ENCODE measurements around the gene HECTD1.

The HECTD1 gene

DNA sequence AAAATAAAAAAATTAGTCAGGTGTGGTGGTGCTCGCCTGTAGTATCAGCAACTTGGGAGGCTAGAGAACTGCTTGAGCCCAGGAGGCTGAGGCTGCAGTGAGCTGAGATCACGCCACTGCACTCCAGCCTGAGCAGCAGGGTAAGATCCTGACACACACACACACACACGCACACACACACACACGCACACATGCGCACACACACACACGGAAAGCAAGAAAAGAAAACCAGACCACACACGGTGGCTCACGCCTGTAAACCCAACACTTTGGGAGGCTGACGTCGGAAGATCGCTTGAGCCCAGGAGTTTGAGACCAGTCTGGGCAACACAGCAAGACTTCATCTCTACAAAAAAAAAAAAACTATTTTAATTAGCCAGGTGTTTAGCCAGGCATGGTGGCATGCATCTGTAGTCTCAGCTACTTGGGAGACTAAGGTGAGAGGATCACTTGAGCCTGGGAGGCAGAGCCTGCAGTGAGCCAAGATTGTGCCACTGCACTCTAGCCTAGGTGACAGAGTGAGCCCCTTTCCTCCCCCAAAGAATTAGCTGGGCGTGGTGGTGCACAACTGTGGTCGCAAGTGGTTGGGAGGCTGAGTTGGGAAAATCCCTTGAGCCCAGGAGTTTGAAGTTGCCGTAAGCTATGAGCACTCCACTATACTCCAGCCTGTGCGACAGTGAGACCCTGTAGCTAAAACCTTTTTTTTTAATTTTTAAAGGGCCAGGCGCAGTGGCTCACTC, 44.5 kb downstream of the HECTD1 start:
- H3K27ac ChIP-seq, result no peak overlapping the region
- DNase-seq (ENCODE audit: low read depth, low spot score), result no peak

DNA sequence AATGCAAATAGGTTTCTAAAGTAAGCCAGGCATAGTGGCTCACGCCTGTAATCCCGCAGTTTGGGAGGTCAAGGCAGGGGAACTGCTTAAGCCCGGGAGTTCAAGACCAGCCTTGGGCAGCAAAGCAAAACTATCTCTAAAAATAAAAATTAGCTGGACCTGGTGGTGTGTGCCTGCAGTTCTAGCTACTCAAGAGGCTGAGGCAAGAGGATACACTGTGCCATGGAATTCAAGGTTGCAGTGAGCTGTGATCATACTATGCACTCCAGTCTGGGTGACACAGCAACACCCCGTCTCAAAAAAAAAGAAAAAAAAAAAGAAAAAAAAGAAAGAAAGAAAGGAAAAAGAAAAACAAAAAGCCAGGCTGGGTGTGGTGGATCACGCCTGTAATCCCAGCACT, 46.3 kb downstream of the HECTD1 start:
- no peak for DNase-seq (ENCODE audit: low read depth, low spot score)
- H3K27ac ChIP-seq, result no peak overlapping the region

DNA sequence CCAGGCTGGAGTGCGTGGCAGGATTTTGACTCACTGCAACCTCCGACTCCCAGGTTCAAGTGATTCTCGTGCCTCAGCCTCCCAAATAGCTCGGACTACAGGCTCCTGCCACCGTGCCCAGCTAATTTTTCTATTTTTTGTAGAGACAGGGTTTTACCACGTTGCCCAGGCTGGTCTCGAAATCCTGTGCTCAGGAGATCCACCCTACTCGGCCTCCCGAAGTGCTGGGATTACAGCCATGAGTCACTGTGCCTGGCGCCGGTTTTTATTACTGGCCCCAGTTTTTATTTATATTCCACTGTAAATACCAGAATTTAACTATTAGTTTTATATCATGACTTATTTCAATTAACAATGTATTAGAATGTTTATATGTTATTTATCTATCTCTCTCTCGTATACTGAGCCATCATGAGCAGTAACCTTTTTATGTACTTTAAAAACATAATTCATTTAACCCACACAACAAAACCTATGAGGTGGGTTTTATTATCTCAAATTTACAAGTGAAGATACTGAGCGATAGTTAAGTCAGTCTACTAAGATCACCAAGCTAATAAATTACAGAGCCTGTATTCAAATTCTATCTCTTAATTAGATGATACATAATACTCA, 47.8 kb downstream of the HECTD1 start:
- H3K27ac ChIP-seq, result no peak overlapping the region
- DNase-seq (ENCODE audit: low read depth, low spot score), result no peak

DNA sequence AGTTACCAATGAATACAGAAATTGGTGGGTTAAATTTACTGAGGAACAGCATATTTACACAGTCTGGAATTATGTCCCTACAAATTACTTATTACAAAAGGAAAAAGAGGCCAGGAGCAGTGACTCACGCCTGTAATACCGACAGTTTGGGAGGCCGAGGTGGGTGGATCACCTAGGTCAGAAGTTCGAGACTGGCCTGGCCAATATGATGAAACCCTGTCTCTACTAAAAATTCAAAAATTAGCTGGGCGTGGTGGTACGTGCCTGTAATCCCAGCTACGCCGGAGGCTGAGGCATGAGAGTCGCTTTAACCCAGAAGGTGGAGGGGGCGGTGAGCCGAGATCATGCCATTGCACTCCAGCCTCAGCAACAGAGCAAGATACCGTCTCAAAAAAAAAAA, 52.6 kb downstream of the HECTD1 start:
- no peak for DNase-seq (ENCODE audit: low read depth, low spot score)
- H3K27ac ChIP-seq, result no peak overlapping the region

DNA sequence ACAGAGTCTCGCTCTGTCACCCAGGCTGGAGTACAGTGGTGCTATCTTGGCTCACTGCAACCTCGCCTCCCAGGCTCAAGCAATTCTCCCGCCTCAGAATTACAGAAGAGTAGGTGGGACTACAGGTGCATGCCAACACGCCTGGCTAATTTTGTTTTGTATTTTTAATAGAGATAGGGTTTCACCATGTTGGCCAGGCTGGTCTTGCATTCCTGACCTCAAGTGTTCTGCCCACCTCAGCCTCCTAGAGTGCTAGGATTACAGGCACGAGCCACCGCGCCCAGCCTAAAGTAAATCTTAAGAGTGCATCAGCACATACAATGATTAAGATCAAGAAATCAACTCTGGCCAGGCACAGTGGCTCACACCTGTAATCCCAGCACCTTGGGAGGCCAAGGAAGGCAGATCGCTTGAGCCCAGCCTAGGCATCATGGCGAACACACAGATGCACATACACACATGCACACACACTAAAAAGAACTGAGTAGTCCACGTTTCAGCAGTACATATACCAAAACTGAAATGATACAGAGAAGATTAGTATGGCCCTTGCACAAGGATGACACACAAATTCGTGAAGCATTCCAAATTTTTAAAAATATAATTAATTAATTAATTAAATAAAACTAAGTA, 65.0 kb downstream of the HECTD1 start:
- DNase-seq (ENCODE audit: low read depth, low spot score), result no peak
- no peak overlapping the region for H3K27ac ChIP-seq

DNA sequence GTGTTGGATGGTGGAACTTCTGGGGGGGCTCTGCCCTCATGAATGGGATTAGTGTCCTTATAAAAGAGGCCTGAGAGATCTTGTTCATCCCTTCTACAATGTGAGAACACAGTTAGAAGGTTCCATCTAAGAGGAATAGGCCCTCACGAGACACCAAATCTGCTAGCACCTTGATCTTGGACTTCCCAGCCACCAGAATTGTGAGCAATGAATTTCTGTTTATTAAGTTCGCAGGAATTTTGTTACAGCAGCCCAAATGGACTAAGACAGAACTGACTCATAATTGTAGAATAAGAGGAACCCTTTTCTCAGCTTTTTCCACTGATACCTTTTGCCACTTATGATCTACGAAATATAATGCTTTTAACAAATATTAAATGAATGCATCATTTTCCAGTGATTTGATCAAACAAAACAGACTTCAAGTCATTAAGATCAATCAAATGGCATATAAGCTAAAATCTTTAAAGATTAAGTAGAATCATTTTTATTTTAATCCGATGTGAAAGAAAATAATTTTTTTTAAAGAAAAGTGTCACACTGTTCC, 68.2 kb downstream of the HECTD1 start:
- no peak for DNase-seq (ENCODE audit: low read depth, low spot score)
- no peak overlapping the region for H3K27ac ChIP-seq

DNA sequence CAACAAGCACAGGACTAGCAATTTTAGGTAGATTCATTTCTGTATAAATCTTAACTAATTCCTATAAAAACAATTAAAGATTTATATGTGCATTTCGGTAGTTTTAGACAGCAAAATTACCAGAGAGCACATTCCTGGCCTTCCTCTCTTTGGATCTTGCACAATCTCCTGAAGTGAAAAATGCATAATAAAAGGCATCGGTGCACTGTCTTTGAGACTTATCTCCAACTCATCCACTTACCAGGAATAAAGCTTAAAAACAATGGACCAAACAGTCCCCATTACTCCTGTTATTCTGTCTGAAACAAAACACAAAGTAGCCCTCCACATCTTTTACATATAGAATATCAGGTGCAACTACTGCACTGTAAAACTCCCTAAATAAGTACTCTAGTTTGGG, 69.3 kb downstream of the HECTD1 start:
- no peak overlapping the region for H3K27ac ChIP-seq
- DNase-seq (ENCODE audit: low read depth, low spot score), result no peak

DNA sequence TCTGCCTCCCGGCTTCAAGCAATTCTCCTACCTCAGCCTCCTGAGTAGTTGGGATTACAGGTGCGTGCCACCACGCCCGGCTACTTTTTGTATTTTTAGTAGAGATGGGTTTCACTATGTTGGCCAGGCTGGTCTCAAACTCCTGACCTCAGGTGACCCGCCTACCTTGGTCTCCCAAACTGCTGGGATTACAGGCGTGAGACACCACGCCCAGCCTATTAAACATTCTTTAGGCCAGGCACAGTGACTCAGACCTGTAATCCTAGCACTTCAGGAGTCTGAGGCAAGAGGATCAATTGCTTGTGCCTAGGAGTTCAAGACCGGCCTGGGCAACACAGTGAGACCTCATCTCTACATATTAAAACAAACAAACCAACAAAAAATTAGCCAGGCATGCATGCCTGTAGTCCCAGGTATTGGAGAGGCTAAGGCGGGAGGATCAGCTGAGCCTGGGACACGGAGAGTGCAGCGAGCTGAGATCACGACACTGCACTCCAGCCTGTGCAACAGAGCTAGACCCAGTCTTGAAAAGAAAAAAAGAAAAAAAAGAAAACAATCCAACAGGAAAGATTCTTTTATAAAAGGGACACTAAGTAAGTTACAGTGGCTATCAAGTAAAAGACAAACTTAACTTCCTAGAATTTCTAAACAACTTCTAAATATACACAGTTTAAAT, 70.2 kb downstream of the HECTD1 start:
- peak overlapping the region; percentile 18 for H3K27ac ChIP-seq
- peak; percentile 6 for DNase-seq (ENCODE audit: low read depth, low spot score)

DNA sequence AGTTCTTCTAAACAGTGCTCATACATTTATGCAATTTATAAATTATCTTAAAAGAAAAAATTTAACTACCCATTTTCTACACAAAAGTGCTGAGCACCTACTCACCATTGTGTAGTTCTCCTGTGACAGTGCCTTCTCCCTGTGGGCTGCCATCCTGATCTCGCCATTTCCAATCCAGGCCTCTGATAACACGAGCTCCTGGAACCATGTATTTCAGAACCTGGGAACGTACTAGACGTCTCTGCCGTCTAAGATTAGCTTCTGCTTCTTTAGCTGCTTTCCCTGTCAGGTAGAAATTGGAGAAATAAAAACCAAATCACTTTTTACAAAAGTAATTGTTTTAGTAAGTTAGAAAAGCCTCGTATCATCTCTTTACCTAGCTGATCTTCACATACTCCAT, 74.5 kb downstream of the HECTD1 start:
- H3K27ac ChIP-seq, result no peak overlapping the region
- no peak for DNase-seq (ENCODE audit: low read depth, low spot score)

DNA sequence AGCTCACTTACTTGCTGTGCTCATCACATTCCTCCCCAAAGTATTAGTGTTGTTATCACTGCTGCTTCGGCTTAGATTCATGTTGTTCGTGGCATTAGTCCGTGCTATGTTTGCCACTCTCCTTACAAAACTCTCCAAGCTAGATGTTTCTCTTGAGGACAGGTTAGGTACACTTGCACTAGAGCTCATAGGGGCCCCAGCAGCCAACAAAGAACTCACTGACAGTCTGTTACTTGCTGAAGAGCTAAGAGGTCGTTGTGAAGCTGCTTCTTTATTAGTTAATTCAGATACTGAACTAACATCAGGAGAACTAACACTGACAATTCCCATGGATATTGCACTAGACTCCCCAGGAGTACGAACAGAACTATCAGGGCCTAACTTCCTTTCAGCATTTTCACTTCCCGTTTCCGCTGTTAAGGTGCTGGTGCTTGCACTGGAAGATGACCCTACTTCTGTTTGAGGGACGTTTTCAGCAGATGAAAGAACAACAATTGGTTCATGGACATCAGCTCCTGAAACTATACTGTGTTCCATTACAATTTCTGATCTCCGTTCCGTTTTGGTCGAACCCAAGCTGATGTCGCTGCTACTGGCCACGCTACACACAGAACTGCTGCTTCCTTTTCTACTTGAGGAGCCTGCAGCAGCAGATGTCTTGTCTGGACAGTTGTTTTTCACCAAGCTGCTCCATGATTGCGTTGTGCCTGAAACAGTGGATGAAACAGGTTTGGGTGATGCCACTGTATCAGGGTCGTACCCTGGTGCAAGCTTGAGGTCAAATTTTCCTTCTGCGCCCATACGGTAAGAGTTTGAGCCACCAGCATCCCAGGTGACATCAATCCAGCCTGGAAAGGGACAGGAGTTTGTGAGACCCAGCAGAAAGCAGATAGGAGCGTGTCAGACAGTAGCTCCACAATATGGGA, 78.7 kb downstream of the HECTD1 start:
- DNase-seq (ENCODE audit: low read depth, low spot score), result no peak
- H3K27ac ChIP-seq, result no peak overlapping the region

DNA sequence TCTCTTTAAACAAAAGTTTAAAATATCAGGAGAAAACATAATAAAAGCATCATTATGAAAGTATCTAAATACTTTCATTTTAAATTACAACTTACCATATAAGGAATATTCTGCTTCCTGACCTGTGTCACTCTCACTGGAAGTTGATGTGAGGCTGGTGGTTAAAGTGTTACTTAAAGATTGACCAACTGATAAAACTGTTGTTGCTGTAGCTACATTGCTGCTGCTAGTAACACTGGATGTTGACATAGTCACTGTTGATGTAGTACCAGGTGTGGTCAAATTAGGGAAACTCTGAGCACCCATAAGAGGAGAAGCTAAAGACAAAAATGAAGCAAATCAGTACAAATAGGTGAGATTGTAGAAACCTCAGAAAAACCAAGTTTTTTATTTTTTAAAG, 79.9 kb downstream of the HECTD1 start:
- DNase-seq (ENCODE audit: low read depth, low spot score), result no peak
- no peak overlapping the region for H3K27ac ChIP-seq

DNA sequence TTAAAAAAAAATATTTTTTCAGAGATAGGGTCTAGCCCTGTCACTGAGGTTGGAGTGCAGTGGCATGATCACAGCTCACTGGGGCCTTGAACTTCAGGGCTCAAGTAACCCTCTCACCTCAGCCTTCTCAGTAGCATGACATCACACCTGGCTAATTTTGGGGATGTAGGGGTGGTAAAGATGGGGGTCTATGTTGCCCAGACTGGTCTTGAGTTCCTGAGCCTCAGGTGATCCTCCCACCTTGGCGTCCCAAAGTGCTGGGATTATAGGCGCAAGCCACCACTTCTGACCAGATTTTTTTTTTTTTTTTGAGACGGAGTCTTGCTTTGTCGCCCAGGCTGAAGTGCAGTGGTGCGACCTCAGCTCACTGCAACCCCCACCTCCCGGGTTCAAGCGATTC, 80.9 kb downstream of the HECTD1 start:
- DNase-seq (ENCODE audit: low read depth, low spot score), result no peak
- no peak overlapping the region for H3K27ac ChIP-seq

DNA sequence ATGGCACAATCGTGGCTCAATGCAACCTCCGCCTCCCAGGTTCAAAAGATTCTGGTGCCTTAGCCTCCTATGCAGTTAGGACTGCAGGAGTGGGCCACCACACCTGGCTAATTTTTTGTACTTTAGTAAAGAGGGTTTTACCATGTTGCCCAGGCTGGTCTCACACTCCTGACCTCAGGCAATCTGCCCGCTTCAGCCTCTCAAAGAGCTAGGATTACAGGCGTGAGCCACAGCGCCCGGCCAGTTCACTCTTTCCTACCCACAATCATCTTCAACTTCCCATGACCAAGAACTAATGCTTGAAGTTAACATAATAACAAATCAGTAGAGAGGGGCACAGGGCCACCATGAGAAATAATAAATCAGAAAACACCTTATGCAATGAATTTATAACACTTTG, 82.4 kb downstream of the HECTD1 start:
- H3K27ac ChIP-seq, result no peak overlapping the region
- DNase-seq (ENCODE audit: low read depth, low spot score), result no peak

DNA sequence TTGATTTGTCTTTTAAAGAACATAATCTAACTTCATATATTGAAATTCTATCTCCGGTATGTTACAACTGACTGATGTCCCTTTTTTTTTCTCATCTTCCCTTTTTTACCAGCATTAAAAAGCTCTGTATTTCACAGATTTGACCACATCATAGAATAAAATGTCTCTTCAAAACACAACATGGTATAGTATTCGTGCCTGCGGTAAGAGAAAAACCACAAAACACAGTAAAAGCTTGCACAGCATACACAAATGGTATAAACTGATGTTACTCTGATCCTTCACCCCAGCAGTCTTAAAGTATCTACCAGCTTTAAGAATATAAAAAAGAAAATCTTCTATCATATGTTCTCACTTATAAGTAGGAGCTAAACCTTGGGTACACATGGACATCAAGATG, 83.4 kb downstream of the HECTD1 start:
- DNase-seq (ENCODE audit: low read depth, low spot score), result no peak
- no peak overlapping the region for H3K27ac ChIP-seq

DNA sequence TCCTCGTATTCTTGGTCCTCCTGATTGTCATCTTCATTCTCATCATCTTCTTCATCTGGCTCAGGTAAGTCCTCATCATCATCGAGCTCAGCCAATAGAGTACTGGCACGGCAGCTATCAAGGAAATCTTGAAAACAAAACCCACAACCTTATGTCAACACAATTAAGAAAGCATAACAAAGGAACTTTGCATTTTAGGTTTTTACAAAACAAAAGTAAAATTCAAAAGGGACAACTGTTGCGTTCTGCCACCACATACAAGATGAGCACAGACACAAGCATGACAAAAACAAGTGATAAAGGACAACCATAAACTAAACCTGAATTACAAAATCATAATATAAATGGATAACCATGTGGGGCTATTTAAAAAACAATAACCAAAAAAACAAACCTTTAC, 84.7 kb downstream of the HECTD1 start:
- H3K27ac ChIP-seq, result no peak overlapping the region
- DNase-seq (ENCODE audit: low read depth, low spot score), result no peak

DNA sequence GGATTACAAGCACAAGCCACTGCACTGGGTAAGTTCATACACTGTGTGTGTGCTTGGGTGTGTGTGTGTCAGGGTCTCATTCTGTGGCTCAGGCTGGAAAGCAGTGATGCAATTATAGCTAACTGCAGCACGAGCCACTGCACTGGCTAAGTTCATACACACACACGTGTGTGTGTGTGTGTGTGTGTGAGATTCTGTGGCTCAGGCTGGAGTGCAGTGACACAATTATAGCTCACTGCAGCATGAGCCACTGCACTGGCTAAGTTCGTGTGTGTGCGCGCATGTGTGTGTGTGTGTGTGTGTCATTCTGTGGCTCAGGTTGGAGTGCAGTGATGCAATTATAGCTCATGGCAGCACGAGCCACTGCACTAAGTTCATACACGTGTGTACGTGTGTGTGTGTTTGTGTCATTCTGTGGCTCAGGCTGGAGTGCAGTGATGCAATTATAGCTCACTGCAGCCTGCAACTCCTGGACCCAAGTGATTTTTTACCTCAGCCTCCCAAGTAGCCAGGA, 85.4 kb downstream of the HECTD1 start:
- DNase-seq (ENCODE audit: low read depth, low spot score), result peak; percentile 3
- H3K27ac ChIP-seq, result no peak overlapping the region

DNA sequence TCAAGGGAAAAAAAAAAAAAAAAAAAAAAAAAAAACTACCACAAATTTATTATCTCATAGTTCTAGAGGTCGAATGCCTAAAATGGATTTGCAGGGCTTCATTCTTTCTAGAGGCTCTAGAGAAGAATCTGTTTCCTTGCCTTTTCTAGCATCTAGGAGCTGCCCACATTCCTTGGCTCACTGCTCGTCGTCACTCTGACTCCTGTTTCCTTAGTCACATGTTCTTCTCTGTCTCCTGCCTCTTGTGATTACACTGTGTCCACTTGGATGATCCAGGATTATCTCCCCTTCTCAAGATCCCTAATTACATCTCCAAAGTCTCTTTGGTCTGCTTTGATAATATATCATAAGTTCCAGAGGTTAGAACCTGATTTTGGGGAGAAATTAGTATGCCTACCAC, 88.7 kb downstream of the HECTD1 start:
- no peak for DNase-seq (ENCODE audit: low read depth, low spot score)
- H3K27ac ChIP-seq, result no peak overlapping the region

DNA sequence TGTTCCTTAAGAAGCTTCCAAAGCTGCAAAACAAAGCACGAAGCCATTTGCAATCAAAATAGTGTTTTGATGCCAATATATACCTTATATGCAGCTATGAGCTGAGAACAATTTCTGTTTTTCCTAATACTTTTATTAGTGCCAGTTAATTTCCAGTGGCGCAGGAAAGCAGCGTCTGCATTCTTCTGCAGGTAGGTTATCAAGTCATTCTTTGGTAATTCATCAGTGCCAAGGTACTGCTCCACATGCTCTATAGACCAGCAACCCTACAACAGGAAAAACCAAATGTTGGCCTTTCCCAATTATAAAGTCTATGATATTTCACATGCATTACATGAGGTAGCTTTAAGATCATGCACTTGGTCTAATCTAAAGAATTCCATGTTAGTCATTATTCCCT, 93.8 kb downstream of the HECTD1 start:
- no peak for DNase-seq (ENCODE audit: low read depth, low spot score)
- no peak overlapping the region for H3K27ac ChIP-seq

DNA sequence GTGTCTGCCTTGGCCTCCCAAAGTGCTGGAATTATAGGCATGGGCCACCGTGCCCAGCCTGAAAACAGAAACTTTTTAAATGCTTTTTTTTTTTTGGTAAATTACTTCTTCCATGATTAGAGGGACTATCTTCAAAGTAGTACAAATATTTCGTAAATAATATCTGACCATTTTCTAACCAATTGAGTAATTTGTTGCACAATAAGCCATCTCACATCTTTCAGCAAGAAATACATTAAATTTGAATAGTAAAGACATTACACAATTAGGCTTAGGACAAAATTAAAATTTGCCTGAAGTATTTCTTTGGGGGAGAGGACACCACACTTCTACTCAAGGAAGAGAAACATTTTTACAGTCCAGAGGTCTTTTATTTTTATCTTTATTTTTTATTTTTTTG, 96.7 kb downstream of the HECTD1 start:
- DNase-seq (ENCODE audit: low read depth, low spot score), result no peak
- H3K27ac ChIP-seq, result no peak overlapping the region

DNA sequence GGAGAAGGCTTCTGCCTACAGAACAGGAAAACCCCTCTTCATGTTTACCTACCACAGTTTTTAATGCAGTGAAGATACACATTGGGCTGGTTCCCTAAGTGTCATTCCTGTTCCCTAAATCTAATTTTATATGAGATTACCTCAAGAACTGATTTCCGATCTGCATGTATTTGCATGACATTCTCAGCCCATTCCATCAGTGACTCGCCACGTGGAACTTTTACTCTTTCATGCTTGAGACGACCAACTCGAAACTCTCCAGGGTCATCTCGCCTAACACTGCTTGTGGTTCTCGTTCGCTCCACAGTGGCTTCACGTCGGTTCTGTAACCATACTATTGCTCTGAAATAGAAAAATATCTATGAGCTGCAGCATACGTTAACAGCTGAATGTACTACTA, 98.3 kb downstream of the HECTD1 start:
- H3K27ac ChIP-seq, result no peak overlapping the region
- DNase-seq (ENCODE audit: low read depth, low spot score), result no peak
